Small intestine (tissue), 7 donors: ENCODE measurements around the gene PPIL4. TPM values are rescaled to one million over a fixed set of nuclear protein-coding genes. Genes with fewer than 3 reads are reported as not detected.
"Not testable (repeated sequence)": the region's sequence is repeated elsewhere in the genome, so short reads cannot be mapped to it uniquely, and the experiment has no call there.

Source experiments
- DNase-seq, 2 donors: peaks; one replicate each; pipeline versions ENCODE4 v3.0.0 to v3.0.0-alpha.2; 2013
- FAIRE-seq: peaks from 2 replicates; lab custom pipeline; 2012; peaks lifted over from hg19 to GRCh38; lab: Jason Lieb, UNC
- H3K27ac ChIP-seq, 3 donors: one replicate each; pipeline ENCODE4 v1.5.1; 2013; ENCODE audit warnings: low read length in 2 of 3, mild to moderate bottlenecking in 2 of 3, control low read depth in 1 of 3, inconsistent platforms in 1 of 3, low read depth in 1 of 3, moderate library complexity in 1 of 3
- H3K27me3 ChIP-seq, 3 donors: one replicate each; pipeline ENCODE4 v1.6.1; 2013; ENCODE audit warnings: low read length in 3 of 3, inconsistent platforms in 1 of 3; ENCODE audit not compliant: control insufficient read depth in 3 of 3, insufficient read depth in 3 of 3
- H3K36me3 ChIP-seq, 3 donors: one replicate each; pipeline ENCODE4 v1.6.1; 2013; ENCODE audit warnings: low read length in 3 of 3, inconsistent platforms in 1 of 3, low read depth in 1 of 3, mild to moderate bottlenecking in 1 of 3, moderate library complexity in 1 of 3; ENCODE audit not compliant: control insufficient read depth in 3 of 3, insufficient read depth in 2 of 3
- H3K4me1 ChIP-seq, 3 donors: one replicate each; pipeline ENCODE4 v1.6.1; 2013; ENCODE audit warnings: low read length in 2 of 3, inconsistent platforms in 1 of 3, low read depth in 1 of 3, mild to moderate bottlenecking in 1 of 3, moderate library complexity in 1 of 3; ENCODE audit not compliant: control insufficient read depth in 3 of 3, insufficient read depth in 2 of 3
- H3K4me3 ChIP-seq, 3 donors: one replicate each; pipeline ENCODE4 v1.5.1; 2013; ENCODE audit warnings: low read length in 3 of 3, control low read depth in 1 of 3, inconsistent platforms in 1 of 3, low read depth in 1 of 3, mild to moderate bottlenecking in 1 of 3, moderate library complexity in 1 of 3
- H3K9me3 ChIP-seq, 2 donors: one replicate each; pipeline ENCODE4 v1.6.1; 2013; ENCODE audit warnings: low read depth in 1 of 2, low read length in 1 of 2; ENCODE audit not compliant: control insufficient read depth in 2 of 2, insufficient read depth in 1 of 2
- WGBS, 3 donors: extraction: QIAGEN DNeasy Blood & Tissue Kit; methylation state at CpG; one replicate each; pipeline ENCODE4 v1.1.7; 2013; 5-methylcytosine and 5-hydroxymethylcytosine counted together
- polyA plus RNA-seq, 4 donors: library from polyadenylated mRNA; stranded (reverse) in 3 of 4; unstranded in 1 of 4; fragments of 200-250 nt in 3 of 4; fragments of 120-200 nt in 1 of 4; gene quantifications; one replicate each; pipeline versions ENCODE4 v1.2.1 to v1.2.3, GENCODE V29; 2013
- donor health status: healthy with polysubstance abuse.
- donor health status: control.
- donor health status: control.
- donor health status: Bipolar disorder and iron deficiency.
- donor health status: healthy.

PPIL4 gene
- polyA plus RNA-seq, 4 donors: 15.1 to 34.8 (median 16.2) TPM

DNA sequence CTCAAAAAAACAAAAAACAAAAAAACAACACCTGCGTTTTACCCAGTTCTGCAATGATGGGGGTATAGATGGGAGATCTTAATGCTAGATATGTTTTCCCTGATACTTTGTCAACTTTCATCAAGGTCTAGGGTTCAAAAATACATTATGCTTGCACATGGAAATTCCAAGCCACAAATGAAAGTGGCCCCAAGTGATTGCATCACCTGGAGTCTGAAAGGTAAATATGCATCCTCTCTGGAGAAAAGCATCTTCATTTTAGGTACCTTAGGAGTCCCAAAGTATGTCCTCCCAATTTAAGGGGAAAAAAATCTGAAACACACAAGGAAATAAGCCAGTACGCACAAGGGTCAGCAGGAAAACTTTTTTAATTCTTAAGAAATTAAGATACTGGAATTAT, 48.5 kb downstream of the PPIL4 start:
- WGBS, 3 donors: 91 to 99% (median 97%) methylated on average over 2 of the region's 2 CpGs
- Histone ChIP-seq H3K4me1 (no peaks in the 10 kb centered on the region), H3K9me3 (no peaks in the 10 kb centered on the region), H3K36me3 (peaks cover 0 to 2% (median 0%) of the 10 kb centered on the region in 3 donors), H3K4me3 (no peak overlapping the region), H3K27me3 (no peaks in the 10 kb centered on the region), H3K27ac (no peak overlapping the region)
- DNase-seq: no peak
- FAIRE-seq: no peak

GRCh38 chr6:149496597-149496996, 49.2 kb downstream of the PPIL4 start:
- H3K4me1 ChIP-seq, H3K9me3 ChIP-seq, H3K27ac ChIP-seq, H3K27me3 ChIP-seq, H3K4me3 ChIP-seq, DNase-seq, H3K36me3 ChIP-seq, FAIRE-seq: not testable (repeated sequence)
- 72 to 79% (median 77%) methylated on average over 6 of the region's 6 CpGs for WGBS, 3 donors

- FAIRE-seq, H3K36me3 ChIP-seq, H3K27me3 ChIP-seq, H3K9me3 ChIP-seq, H3K4me3 ChIP-seq, DNase-seq, H3K4me1 ChIP-seq, H3K27ac ChIP-seq: not testable (repeated sequence)
- whole genome bisulfite sequencing, 3 donors: 68 to 86% (median 82%) methylated on average over 10 to 11 of the region's 11 CpGs
These were observed 50.4 kb downstream of the PPIL4 start for GRCh38 chr6:149495349-149496016.

- not testable (repeated sequence) for H3K4me3 ChIP-seq, H3K27ac ChIP-seq, FAIRE-seq, DNase-seq, H3K4me1 ChIP-seq, H3K27me3 ChIP-seq, H3K9me3 ChIP-seq, H3K36me3 ChIP-seq
- 73 to 91% (median 74%) methylated on average over 4 of the region's 4 CpGs for WGBS, 3 donors
These were observed 51.0 kb downstream of the PPIL4 start for GRCh38 chr6:149494810-149495209.

DNA sequence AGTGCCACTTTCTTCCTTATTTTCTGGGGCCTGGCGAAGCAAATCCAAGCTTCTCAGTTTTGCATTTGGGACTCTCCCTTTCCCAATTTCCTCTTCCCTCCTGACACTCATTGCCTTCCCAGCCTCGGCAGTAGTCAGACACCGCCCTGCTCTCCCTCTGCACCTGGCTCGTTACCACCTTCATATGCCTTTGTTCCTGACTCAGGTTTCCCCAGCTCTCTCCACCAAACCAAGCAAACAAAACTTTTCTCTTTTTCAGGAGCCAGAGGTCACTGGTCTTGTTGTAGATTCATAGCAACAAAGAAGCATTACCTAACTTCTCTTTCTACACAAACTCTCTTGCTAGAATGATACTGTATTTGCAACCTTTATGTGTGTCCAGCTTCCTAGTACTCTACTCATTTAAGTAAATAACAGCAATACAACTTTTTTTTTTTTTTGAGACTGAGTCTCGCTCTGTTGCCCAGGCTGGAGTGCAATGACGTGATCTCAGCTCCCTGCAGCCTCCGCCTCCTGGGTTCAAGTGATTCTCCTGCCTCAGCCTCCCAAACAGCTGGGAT, 52.0 kb downstream of the PPIL4 start:
- FAIRE-seq (no peak), DNase-seq (peak in 1 of 2 donors; percentile 20)
- H3K27ac ChIP-seq: no peak overlapping the region
- no peak overlapping the region for H3K4me3 ChIP-seq
- H3K4me1 ChIP-seq: peaks cover 0 to 8% (median 0%) of the 10 kb centered on the region in 3 donors
- H3K9me3 ChIP-seq: no peaks in the 10 kb centered on the region
- H3K36me3 ChIP-seq: no peaks in the 10 kb centered on the region
- no peaks in the 10 kb centered on the region for H3K27me3 ChIP-seq
- 39 to 71% (median 39%) methylated on average over 6 to 7 of the region's 7 CpGs for WGBS, 3 donors

DNA sequence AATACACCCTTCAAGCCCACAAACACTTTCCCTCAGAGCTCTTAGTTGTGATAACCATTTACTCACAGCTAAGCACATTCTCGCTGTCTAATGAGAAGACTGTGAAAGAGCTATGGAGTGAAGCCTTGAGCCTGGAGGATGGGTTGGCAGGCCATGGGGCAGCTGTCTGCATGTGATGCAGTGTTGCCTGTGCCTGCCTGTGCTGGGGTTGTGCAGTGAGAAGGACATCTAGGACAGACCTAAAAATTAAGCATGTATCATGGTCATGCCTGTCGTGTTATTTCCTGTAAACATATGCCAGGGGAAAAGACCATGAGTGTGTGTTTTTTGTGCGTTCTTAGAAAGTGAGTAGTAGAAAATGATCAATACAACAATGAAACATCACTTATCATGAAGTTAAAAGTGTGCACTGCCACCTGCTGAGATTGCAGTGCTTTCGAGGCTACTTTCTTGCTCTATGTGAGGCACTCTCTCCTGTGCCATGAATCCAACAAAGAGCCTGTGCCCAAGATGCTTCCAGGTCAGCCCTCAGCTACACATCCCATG, 53.0 kb downstream of the PPIL4 start:
- H3K9me3 ChIP-seq: no peaks in the 10 kb centered on the region
- H3K36me3 ChIP-seq: no peaks in the 10 kb centered on the region
- WGBS, 3 donors: 79 to 82% (median 82%) methylated on average over 4 of the region's 4 CpGs
- peaks cover 0 to 11% (median 0%) of the 10 kb centered on the region in 3 donors for H3K4me1 ChIP-seq
- no peaks in the 10 kb centered on the region for H3K27me3 ChIP-seq
- FAIRE-seq: no peak
- H3K4me3 ChIP-seq: no peak overlapping the region
- no peak overlapping the region for H3K27ac ChIP-seq
- DNase-seq: no peak

DNA sequence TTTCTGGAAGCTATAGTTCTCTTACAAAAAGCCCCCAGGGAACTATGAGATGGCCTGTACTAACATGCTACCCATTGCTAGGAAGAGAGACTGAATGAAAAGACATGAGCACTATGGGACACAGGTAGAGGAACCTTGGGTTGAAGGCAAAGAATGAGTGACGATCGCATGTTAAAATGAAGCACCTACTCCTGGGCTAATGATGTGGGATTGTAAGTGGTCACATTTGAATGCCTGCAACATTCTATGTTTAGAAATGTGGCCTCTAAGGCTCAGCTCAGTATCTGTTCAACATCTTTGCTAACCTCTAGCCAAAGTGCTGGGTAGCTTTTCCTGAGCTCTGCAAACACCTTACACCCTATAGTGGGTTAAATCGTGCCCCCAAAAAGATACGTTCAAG, 55.9 kb downstream of the PPIL4 start:
- 90 to 96% (median 93%) methylated on average over 4 of the region's 4 CpGs for WGBS, 3 donors
- no peaks in the 10 kb centered on the region for H3K9me3 ChIP-seq
- FAIRE-seq (no peak), DNase-seq (no peak)
- no peaks in the 10 kb centered on the region for H3K36me3 ChIP-seq
- peaks cover 2 to 22% (median 7%) of the 10 kb centered on the region in 3 donors for H3K4me1 ChIP-seq
- H3K4me3 ChIP-seq: no peak overlapping the region
- peak overlapping the region in 1 of 3 donors; percentile 64 for H3K27ac ChIP-seq
- H3K27me3 ChIP-seq: no peaks in the 10 kb centered on the region

DNA sequence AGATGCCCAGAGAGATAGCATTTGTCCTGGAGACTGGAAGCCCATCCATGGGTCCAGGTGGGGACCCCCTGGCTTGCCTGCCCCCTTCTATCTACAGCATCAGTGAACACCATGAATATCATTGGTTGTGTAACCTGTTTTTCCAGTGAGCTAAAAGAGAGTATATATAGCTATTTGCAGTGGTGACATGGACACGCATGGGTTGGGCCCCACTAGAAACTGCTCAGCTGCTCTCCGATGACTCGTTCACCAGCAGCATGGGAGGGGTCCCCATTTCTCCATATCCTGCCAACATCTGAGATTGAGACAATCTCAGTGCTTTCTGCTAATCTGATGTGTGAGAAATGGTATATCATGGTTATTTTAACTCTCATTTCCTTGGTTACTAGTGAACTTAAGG, 57.0 kb downstream of the PPIL4 start:
- FAIRE-seq: no peak
- Histone ChIP-seq H3K4me1 (peaks cover 2 to 25% (median 7%) of the 10 kb centered on the region in 3 donors), H3K9me3 (no peaks in the 10 kb centered on the region), H3K27ac (peak overlapping the region in 1 of 3 donors; percentile 64), H3K4me3 (no peak overlapping the region), H3K27me3 (no peaks in the 10 kb centered on the region), H3K36me3 (no peaks in the 10 kb centered on the region)
- DNase-seq: peak in 1 of 2 donors; percentile 60
- WGBS, 3 donors: 43 to 68% (median 49%) methylated on average over 3 of the region's 3 CpGs
